Activated gamma-delta T cell (primary cell): ENCODE measurements around the gene RAD9A.

ENCODE experiments used
- DNase-seq: peaks from one replicate; lab custom pipeline; 2025; lab: John Stamatoyannopoulos, UW

Gene RAD9A

GRCh38 chr11:67375320-67376055 lies 16.3 kb upstream of the RAD9A start:
- DNase-seq, result no peak

GRCh38 chr11:67376063-67376820 lies 15.5 kb upstream of the RAD9A start:
- DNase-seq, result no peak

- no peak for DNase-seq
Observed at GRCh38 chr11:67376873-67377808, 14.6 kb upstream of the RAD9A start.

- no peak for DNase-seq
Observed at GRCh38 chr11:67378544-67378943, 13.2 kb upstream of the RAD9A start.

GRCh38 chr11:67379061-67380058 lies 12.4 kb upstream of the RAD9A start:
- no peak for DNase-seq

- DNase-seq, result no peak
Observed at GRCh38 chr11:67381244-67381972, 10.4 kb upstream of the RAD9A start.

- no peak for DNase-seq
Observed at GRCh38 chr11:67382276-67383136, 9.3 kb upstream of the RAD9A start.

GRCh38 chr11:67384851-67385366 lies 6.9 kb upstream of the RAD9A start:
- DNase-seq, result no peak

- DNase-seq, result no peak
Observed at GRCh38 chr11:67387069-67387468, 4.7 kb upstream of the RAD9A start.

- no peak for DNase-seq
Observed at GRCh38 chr11:67387518-67387917, 4.3 kb upstream of the RAD9A start.

- no peak for DNase-seq
Observed at GRCh38 chr11:67389477-67389876, 2.3 kb upstream of the RAD9A start.

GRCh38 chr11:67390947-67391303 lies 861 bp upstream of the RAD9A start:
- no peak for DNase-seq

- no peak for DNase-seq
Observed at GRCh38 chr11:67392183-67392715, 463 bp downstream of the RAD9A start.

GRCh38 chr11:67393437-67393836 lies 1.7 kb downstream of the RAD9A start:
- no peak for DNase-seq

GRCh38 chr11:67393990-67394389 lies 2.2 kb downstream of the RAD9A start:
- DNase-seq, result no peak

GRCh38 chr11:67395555-67396258 lies 3.9 kb downstream of the RAD9A start:
- DNase-seq, result no peak

- no peak for DNase-seq
Observed at GRCh38 chr11:67396259-67396581, 4.4 kb downstream of the RAD9A start.

- DNase-seq, result no peak
Observed at GRCh38 chr11:67396587-67397389, 5.0 kb downstream of the RAD9A start.
